Activated CD4-positive, alpha-beta T cell treated with anti-CD3 and anti-CD28 coated beads for 24 hours (primary cell): Measurements from ENCODE around the gene IGFBP2.
A peak's percentile ranks its signal among the peaks of the same experiment; 100 is the strongest.

ENCODE experiments used
- DNase-seq, 2 donors: peaks; one replicate each; pipeline ENCODE4 v3.0.0-alpha.2; 2020; ENCODE audit warnings: low read depth in 2 of 2

IGFBP2 gene

GRCh38 chr2:216681683-216682082, 48.5 kb downstream of the IGFBP2 start:
- DNase-seq = no peak

- DNase-seq = no peak
Measured at GRCh38 chr2:216683846-216684245, 50.6 kb downstream of the IGFBP2 start.

DNA sequence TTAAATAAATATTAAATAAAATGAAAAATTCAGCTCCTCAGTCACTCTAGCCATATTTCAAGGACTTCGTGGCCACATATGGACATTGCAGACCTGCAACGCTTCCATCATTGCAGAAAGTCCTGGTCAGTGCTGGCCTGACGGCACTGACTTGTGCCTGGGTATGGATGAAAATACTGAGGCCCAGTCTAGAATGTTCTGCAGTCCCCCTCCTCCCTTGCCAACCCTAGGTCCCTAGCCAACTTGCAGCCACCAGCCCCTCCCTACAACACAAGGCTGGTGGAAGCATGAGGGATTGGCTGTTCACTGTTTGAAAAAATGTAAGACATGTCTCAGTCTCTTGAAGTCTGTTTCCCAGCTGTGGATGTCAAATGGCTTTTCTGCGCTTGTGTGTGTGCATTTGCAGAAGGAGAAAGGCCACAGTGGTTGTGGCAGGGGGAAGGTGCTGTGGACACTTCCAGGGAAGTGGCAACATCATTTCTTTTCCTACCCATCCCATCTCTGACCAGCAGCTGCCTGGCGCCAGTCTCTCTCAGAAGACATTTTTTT, 52.2 kb downstream of the IGFBP2 start:
- no peak for DNase-seq

GRCh38 chr2:216687111-216687510, 53.9 kb downstream of the IGFBP2 start:
- DNase-seq = no peak

- peak in 1 of 2 donors; percentile 20 for DNase-seq
Measured at GRCh38 chr2:216687646-216688045, 54.4 kb downstream of the IGFBP2 start.

DNA sequence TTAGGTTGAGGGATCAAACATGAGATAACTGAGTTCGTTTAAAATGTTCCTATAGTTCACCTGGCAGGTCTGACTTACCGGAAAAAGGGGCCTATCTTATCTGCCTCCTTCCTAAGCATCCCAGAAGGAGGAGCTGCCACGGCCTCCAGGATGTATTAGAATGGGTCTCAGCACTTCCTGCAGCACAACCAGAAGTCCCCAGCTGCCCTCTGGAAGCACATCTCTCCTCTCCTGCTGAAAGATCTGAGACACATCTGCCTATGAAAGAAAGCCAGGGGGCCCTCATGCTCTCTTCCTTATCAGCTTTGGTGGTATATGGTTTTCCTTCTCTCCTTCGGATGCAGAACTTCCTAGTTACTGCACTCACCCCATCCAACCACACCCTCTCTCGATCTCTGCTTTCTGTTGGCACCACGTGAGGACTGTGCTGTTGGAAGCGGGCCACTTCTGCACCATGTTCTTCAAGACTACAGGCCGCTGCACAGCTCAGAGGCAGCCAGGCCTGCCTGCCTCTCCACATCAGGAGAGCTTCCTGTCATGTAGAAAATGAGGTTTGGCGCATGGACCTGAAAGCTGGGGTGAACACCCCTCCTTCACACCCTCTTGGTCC, 55.6 kb downstream of the IGFBP2 start:
- no peak for DNase-seq

DNA sequence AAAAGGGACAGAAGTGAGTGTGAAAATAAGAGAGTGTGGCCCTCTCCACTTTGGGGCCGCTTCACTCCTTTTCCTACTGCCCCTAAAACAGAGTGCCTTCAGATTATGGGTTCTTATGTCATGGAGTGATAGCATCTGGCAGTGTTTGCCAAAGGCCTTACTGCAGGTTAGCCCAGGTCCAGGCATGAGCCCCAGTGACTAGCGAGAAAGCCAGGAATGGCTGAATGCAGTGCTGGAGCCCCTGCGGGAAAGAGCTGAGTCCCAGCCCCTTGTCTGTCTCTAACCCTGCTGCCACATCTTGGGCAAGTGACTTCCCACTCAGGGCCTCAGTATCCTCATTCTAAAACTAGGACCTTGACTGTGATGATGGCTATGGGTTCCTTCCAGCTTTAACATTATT, 56.2 kb downstream of the IGFBP2 start:
- no peak for DNase-seq

DNA sequence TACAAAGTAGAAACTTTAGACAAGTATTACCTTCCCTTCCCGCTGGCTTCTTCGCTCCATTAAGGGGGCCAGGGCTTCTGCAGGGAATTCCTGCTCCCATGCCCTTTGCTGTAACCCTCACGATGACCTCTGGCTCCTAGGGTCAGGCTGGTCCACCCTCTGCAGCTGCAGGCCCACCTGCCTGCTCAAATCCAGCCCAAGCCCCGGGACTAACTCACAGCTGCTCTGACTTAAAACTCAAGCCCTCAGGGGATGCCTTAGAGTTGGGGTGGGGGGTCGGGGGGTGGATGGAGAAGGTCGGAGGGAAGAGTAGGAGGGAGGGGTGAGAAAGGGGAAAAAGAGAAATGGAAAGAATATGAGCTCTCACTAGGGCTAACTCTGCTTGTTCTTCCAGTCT, 57.2 kb downstream of the IGFBP2 start:
- no peak for DNase-seq

DNA sequence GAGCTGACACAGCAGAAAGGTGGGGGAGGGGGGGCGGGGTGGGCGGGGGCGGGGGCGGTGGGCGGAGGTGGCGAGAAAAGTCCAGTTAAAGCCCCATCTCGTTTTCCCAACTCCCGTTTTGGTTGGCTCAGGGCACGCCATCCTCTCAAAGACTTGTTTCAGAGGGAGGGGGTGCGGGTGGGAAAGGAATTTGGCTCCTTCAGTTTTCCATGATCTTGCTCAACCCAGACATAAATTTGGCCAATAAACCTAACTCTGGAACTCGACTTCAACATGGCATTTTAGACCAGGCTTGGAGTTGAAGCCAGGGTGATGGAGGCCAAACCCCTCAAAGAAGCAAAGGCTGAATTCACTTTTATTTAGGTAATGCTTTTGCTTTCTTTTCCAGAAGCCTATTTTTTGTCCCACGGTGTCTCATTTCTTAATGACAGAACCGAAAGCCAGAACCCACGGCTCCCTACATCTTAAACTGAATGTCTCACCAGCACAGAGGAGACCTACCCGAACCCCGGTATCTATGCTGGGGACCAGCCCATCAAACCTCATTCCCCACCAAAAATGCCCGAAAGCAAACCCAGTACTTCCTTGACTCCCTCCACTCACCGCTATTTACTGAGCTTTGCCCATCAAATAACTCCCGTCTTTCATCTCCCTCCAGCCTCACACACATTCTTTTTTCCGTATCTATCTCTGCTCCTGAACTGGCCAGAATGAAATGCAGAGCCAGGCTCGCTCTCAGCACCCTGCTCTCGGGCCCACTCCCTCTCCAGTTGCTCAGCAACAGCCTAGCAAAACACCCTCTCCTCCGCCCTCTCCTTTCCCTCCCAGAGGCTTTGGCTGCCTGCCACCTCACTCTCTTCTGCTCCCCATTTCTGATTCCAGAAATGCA, 57.9 kb downstream of the IGFBP2 start:
- no peak for DNase-seq

GRCh38 chr2:216692636-216693413, 59.6 kb downstream of the IGFBP2 start:
- peak; percentile 49 to 65 for DNase-seq

DNA sequence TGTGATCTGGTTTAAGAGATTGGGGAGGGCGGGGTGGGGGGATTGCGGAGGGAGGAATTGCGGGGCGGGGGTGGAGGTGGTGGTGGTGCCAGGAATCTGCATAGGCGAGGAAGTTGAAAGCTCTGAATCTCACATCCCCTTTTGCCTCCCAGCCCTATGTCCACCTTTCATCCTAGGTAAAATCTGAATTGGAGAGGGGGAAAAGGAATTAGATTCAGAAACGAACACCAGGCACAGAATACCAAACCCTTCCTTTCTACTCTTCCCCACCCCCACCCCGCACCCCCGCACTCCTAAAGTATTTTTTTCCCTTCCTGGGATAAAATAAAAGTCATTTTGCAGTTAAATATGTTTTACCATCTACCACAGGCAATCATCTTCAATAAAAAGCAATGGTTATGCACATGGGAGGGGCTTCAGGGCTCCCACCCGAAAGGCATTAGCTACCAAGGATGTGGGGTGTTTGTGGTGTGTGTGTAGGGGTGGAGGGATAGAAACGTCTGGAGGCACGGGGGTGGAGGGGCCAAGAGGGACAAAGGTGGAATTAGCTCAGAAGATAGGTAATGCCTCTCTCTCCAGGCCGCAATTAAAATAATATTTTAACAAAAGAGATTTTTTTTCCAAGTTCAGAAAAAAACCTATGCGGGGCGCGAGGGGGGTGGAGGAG, 60.3 kb downstream of the IGFBP2 start:
- no peak for DNase-seq

- DNase-seq = peak in 1 of 2 donors; percentile 28
Measured at GRCh38 chr2:216694082-216694825, 61.0 kb downstream of the IGFBP2 start.

- DNase-seq = no peak
Measured at GRCh38 chr2:216694826-216695217, 61.6 kb downstream of the IGFBP2 start.

GRCh38 chr2:216695401-216695821, 62.2 kb downstream of the IGFBP2 start, which contains the start of gene IGFBP5:
IGFBP5 (minus strand) TSS chr2:216695549; CDS start chr2:216694775, 774 bp downstream.
- no peak for DNase-seq

DNA sequence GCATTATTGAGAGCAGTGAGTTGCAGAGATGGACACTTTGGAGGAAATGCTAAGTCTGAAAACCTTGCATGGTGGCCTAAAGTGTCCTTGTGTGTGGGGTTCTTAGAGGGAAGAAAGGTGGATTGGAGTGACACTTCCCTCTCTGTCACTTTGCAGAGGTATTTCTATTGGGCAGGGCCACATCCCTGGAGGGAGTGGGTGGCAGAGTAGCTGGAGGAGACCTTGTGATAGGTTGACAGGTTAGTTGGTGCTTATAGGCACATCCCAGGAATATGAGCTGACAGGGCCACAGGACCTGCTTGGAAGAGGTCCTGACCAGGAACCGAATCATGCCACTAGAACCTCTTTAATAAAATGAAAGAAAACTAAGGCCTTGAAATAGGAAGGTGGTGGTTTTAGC, 63.1 kb downstream of the IGFBP2 start:
- DNase-seq = no peak

GRCh38 chr2:216696751-216697560, 63.7 kb downstream of the IGFBP2 start:
- no peak for DNase-seq

DNA sequence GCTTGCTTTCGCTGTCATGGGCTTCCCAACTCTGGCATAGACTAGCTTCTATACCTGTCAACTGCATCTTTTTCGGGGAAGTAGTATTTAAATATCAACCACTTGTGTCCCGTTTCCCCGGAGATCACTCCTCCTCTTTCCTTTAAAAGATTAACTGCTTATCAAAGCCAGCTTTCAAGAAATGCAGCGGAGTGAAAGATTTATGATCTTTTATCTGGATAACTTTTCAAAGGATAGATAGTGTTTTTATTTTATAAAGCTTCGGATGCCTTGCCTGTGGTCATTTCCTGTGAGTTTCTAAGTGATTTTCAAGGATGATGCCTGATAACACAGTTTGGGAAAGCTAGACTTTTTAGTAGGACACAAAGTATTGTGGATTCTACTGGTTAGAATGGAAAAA, 65.1 kb downstream of the IGFBP2 start:
- DNase-seq = no peak

DNA sequence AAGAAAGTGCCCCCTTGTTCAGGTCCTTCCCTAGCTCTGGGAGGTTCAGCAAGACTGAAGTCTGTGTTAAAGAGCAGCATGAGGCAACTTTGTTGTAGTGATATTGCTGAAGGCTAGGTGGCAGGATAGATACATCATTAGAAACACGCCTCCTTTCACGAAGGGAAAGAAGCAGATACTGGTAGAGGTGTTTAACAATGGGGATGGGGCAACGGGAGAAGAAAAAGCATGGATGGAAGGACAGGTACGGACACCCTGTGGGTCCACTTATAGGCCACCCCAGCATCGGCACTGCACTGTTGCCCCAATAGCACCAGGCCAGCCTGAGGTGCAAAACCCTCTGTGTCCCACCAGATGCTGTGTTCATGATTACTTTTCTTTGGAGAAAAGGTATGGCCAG, 65.7 kb downstream of the IGFBP2 start:
- no peak for DNase-seq

DNA sequence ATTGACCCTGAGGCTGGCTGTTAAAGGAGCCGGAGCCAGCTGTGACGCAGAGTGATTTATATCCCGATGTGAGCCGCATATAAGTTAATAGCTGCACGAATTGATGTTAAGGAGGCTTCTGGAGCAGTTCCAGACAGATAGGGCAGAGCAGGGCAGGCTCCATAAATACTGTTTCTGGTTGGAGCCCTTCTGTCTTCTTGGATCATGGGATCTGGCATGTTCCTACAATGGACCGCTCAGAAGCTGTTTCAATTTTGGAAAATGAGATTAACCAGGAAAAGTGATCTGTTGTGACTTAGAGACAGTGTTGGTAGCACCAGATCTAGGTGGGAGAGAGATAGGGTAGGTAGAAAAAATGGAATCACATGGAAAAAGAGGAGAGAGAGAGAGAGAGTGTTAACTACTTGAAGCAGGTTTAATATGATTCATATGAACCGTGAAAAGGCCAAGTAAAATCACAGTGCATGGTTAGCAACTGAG, 66.9 kb downstream of the IGFBP2 start:
- no peak for DNase-seq

GRCh38 chr2:216700781-216701180, 67.6 kb downstream of the IGFBP2 start:
- DNase-seq = no peak
